HG03378 (cell line): ENCODE results near the gene SNCB.

ENCODE experiments used
- ATAC-seq: cut with Tn5 transposase; IDR thresholded peaks from one replicate; pipeline ENCODE4 v1.9.1; 2021; ENCODE audit warnings: mild to moderate bottlenecking, moderate library complexity; ENCODE audit not compliant: unreplicated experiment

The SNCB gene

DNA sequence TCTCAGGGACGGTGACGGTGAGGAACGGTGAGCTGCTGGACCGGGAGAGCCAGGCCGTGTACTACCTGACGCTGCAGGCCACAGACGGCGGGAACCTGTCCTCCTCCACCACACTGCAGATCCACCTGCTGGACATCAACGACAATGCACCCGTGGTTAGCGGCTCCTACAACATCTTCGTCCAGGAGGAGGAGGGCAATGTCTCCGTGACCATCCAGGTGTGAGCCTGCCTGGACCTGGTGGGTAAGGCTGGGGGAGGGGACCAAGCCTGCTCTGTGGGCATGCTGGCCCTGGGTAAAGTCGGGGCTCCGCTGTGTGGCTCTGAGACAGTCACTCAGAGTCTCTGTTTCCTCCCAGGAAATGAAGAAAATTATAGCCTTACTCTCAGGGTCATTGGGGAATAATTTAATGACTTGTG is 51.9 kb downstream of the SNCB start:
- ATAC-seq, result no peak

DNA sequence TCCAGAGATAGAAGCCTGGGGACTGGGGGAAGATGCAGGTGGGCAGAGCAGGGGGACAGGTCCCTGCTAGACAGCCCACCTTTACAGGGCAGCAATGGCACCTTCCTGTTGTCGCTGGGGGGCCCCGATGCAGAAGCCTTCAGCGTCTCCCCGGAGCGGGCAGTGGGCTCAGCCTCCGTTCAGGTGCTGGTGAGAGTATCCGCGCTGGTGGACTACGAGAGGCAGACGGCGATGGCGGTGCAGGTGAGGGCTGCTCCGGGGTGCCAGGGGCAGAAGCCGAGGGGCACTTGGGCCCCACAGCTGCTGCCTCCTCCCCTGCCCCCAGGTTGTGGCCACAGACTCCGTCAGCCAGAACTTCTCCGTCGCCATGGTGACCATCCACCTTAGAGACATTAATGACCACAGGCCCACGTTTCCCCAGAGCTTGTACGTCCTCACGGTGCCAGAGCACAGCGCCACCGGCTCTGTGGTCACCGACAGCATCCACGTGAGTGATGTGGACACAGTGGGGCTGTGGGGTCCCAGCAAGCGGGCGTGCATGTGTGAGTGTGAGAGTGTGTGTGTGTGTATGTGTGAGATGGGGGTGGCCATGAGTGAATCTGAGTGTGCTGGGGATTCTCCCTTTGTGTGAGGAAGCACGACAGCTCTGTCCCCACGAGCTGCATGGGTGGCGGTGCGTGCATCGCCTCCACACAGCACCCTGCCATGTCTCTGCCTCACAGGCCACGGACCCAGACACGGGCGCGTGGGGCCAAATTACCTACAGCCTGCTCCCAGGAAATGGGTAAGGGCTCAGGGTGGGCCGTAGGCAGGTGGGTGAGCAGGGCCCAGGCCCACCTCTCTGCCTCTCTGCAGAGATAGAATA is 52.8 kb downstream of the SNCB start:
- ATAC-seq, result no peak

DNA sequence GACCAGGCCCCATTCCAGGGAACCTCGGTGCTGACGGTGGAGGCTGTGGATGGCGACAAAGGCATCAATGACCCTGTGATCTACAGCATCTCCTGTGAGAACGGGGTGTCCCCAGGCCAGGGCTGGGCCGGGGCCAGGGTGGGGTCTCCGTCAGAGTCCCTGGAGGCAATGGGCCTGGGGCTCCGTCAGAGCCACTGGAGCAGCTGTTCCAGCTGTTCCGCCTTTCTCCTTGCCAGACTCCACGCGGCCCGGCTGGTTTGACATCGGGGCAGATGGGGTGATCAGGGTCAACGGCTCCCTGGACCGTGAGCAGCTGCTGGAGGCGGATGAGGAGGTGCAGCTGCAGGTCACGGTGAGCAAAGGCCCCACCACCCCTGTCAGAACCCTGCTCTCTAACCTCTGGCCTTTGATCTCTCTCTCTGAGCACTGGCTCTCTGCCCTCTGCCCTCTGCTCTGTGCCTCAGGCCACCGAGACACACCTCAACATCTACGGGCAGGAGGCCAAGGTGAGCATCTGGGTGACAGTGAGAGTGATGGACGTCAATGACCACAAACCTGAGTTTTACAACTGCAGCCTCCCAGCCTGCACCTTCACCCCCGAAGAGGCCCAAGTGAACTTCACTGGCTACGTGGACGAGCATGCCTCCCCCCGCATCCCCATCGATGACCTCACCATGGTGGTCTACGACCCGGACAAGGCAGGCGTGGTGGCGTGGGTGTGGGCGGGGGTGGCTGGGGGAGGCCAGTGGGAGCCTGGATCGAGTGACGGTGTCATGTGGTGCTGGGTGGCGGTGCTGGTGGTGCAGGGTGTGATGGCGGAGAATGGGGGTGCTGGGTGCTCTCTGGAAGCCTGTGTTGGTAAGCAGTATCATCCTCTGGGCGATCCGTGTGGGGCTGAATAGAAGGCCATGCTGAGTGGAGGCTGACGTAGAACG is 54.6 kb downstream of the SNCB start:
- no peak for ATAC-seq

DNA sequence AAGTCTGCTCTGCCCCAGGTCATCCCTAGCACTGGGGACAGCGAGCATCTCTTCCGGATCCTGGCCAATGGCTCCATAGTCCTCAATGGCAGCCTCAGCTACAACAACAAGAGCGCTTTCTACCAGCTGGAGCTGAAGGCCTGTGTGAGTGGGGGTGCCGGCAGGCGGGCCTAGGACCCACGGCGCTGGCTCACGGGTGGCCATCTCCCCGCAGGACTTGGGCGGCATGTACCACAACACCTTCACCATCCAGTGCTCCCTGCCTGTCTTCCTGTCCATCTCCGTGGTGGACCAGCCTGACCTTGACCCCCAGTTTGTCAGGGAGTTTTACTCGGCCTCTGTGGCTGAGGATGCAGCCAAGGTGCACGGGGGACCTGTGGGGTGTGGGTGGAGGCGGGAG is 55.3 kb downstream of the SNCB start:
- no peak for ATAC-seq

DNA sequence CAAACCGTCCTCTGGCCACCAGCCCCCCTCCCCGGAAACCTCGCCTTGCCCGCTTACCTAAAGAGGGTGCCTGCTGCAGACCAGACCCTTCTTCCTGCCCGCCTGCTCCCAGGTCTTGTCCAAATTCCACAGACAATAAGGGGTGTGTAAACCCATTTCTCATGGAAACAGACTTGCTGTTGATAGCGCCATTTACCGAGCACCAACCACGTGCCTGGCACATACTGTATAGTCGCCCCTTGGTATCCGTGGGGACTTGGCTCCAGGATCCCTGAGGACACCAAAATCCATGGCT is 56.1 kb downstream of the SNCB start:
- ATAC-seq, result no peak

DNA sequence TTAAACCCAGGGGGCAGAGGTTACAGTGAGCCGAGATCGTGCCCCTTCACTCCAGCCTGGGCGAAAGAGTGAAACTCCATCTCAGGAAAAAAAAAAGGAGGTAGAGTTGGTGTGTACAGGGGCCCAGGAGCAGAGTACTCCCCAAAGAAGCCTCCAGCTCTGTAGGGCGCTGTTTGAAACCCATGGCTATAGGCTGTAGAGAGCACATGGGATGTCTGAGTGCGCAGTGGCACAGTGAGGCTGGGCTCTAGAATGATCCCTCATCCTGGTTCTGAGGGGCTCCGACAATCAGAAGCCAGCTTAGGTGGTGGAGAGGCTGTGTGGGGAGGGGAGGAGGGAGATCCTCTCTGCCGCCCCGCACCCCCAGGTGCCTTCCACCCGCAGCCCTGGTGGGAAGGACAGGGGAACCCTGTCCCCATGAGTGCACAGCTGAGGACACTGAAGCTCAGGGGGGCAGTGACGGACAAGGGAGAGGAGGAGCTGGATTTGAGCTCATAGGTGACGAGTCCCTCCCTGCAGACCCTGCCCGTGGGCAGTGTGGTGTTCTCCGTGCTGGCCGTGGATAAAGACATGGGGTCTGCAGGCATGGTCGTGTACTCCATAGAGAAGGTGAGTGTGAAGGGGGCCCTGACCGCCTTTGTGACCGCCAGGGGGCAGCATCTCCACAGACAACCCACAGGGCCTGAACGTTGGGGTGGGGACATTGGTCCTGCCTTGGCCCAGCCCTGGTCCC is 56.6 kb downstream of the SNCB start:
- no peak for ATAC-seq
